ENCODE data around the gene KRTAP23-1.

The KRTAP23-1 gene

GRCh38 chr21:30345014-30345413 is 3.4 kb downstream of the KRTAP23-1 start:
- Histone ChIP-seq H3K9ac (no peak overlapping the region), H3K4me2 (no peak overlapping the region), H3K4me1 (no peaks in the 10 kb centered on the region), H4K20me1 (no peaks in the 10 kb centered on the region), H3K27me3 (no peaks in the 10 kb centered on the region), H3K9me3 (replicated peaks in 1 of 11) (peaks cover 9 to 27% (median 19%) of the 10 kb centered on the region in 11 experiments; a peak in 18 of 22 replicates), H3K27ac (no peak overlapping the region), H3K36me3 (no peaks in the 10 kb centered on the region), H3K4me3 (no peak overlapping the region)
- no peak for TF ChIP-seq Cebpa-rat (IDR thresholded peaks at IDR 0.05)

- H3K4me2 ChIP-seq: no peak overlapping the region
- no peak overlapping the region for H3K9ac ChIP-seq
- TF ChIP-seq Cebpa-rat (IDR thresholded peaks at IDR 0.05): no peak
- no peaks in the 10 kb centered on the region for H4K20me1 ChIP-seq
- H3K4me3 ChIP-seq: no peak overlapping the region
- H3K9me3 ChIP-seq (replicated peaks in 1 of 11): peaks cover 7 to 18% (median 16%) of the 10 kb centered on the region in 11 experiments; a peak in 18 of 22 replicates
- H3K27me3 ChIP-seq: no peaks in the 10 kb centered on the region
- H3K4me1 ChIP-seq: no peaks in the 10 kb centered on the region
- H3K27ac ChIP-seq: no peak overlapping the region
- no peaks in the 10 kb centered on the region for H3K36me3 ChIP-seq
Observed at GRCh38 chr21:30340714-30341573, 7.5 kb downstream of the KRTAP23-1 start.

DNA sequence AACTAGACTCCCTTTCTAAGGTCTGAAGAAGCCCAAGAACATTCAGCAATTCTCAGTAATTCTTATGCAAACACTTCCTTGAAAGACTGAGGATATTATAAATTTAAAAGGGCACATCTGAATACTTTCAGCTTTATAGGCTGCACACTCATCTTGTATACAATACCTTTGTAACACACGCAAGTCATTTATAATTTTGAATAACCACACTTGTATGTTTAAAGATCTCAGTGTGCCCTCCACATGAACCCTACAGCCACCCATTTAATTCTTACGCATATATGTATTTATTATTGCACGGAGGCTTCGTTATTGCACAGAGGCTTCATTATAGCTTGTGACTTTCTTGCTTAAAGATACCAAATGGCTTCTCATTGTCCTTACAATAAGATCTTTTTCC is 9.7 kb downstream of the KRTAP23-1 start:
- no peak for TF ChIP-seq Cebpa-rat (IDR thresholded peaks at IDR 0.05)
- H3K9me3 ChIP-seq (replicated peaks in 1 of 11): no peaks in the 10 kb centered on the region
- no peaks in the 10 kb centered on the region for H4K20me1 ChIP-seq
- H3K27me3 ChIP-seq: no peaks in the 10 kb centered on the region
- no peak overlapping the region for H3K4me2 ChIP-seq
- no peak overlapping the region for H3K4me3 ChIP-seq
- no peaks in the 10 kb centered on the region for H3K4me1 ChIP-seq
- no peak overlapping the region for H3K27ac ChIP-seq
- H3K36me3 ChIP-seq: no peaks in the 10 kb centered on the region
- H3K9ac ChIP-seq: no peak overlapping the region

- Histone ChIP-seq H3K4me1 (no peaks in the 10 kb centered on the region), H4K20me1 (no peaks in the 10 kb centered on the region), H3K9me3 (replicated peaks in 1 of 11) (no peaks in the 10 kb centered on the region), H3K27me3 (no peaks in the 10 kb centered on the region), H3K9ac (no peak overlapping the region), H3K4me2 (no peak overlapping the region), H3K27ac (no peak overlapping the region), H3K36me3 (no peaks in the 10 kb centered on the region), H3K4me3 (no peak overlapping the region)
- no peak for TF ChIP-seq Cebpa-rat (IDR thresholded peaks at IDR 0.05)
Observed at GRCh38 chr21:30337772-30338171, 10.6 kb downstream of the KRTAP23-1 start.

DNA sequence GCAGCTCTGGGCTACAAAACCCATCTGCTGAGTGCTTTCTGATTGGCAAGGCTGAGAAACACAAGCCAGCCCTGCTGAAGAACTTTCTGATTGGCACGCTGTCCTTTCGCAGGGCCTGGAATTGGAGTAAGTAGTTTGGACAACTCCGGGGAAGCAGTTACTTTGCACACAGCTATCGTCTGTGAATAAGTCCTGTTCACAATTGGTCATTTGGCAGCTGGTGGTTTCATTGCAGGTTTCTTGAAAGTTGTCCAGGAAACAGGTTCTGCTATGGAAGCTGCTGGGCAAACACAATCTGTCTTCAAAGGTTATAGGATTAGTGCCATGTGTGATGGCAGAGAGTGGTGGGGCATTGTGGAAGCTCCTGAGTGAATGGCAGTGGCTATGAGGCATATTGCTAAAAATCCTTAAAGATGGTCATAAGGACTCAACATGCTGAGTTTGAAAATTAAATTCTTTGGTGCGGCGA is 11.1 kb downstream of the KRTAP23-1 start, which contains the start of gene KRTAP27-1:
Gene KRTAP27-1 (minus strand): TSS at position 419 of the 469 bp plus-strand sequence. CDS start 26 bp downstream, at position 393.
- Histone ChIP-seq H3K4me1 (no peaks in the 10 kb centered on the region), H3K36me3 (no peaks in the 10 kb centered on the region), H4K20me1 (no peaks in the 10 kb centered on the region), H3K4me3 (no peak within 1 kb of the TSS), H3K9me3 (replicated peaks in 1 of 11) (no peaks in the 10 kb centered on the region), H3K4me2 (no peak within 1 kb of the TSS), H3K27ac (no peak within 1 kb of the TSS), H3K9ac (no peak within 1 kb of the TSS), H3K27me3 (no peaks in the 10 kb centered on the region)
- no peak for TF ChIP-seq Cebpa-rat (IDR thresholded peaks at IDR 0.05)

DNA sequence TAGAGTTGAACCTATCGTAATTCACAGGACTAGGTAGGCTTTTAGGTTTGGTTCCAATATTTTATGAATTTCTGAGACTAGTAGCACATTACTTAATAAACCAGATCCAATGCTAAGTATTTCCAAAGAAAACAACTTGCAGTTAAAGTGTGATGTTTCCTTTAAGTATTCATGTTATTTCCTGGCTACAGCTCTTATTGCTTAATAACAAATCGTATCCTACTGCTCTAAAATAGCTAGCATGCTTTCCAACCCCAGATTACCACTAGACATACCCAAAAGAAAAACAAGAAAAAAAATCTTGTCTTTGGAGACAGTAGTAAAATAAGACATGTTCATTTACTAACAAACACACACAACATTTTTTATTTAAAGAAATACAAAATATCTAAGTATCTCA is 11.8 kb downstream of the KRTAP23-1 start:
- Histone ChIP-seq H3K27me3 (no peaks in the 10 kb centered on the region), H3K9me3 (replicated peaks in 1 of 11) (no peaks in the 10 kb centered on the region), H3K4me1 (no peaks in the 10 kb centered on the region), H4K20me1 (no peaks in the 10 kb centered on the region), H3K4me3 (no peak overlapping the region), H3K9ac (no peak overlapping the region), H3K36me3 (no peaks in the 10 kb centered on the region), H3K27ac (no peak overlapping the region), H3K4me2 (no peak overlapping the region)
- no peak for TF ChIP-seq Cebpa-rat (IDR thresholded peaks at IDR 0.05)

DNA sequence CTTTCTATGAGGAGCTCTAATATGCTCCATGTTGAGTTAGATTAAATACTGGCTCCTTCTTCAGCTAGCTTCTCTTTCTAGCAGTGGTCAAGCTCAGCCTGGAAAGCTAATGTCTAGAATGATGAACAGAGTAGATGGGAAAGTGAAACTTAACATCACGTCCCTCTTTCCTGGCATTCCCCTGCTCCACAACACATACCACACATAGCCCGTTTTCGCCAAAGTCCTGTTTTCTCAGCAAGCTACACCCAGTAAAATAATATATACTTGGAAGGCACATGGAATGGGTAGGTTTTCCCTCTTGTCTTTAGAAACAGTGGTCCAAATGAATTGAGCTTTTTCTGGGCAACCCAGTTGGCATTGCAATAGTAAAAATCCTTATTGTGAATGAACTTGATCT is 14.7 kb downstream of the KRTAP23-1 start:
- Histone ChIP-seq H3K27ac (no peak overlapping the region), H3K4me3 (no peak overlapping the region), H3K36me3 (no peaks in the 10 kb centered on the region), H4K20me1 (no peaks in the 10 kb centered on the region), H3K9ac (no peak overlapping the region), H3K27me3 (no peaks in the 10 kb centered on the region), H3K4me1 (no peaks in the 10 kb centered on the region), H3K4me2 (no peak overlapping the region), H3K9me3 (replicated peaks in 1 of 11) (no peaks in the 10 kb centered on the region)
- TF ChIP-seq Cebpa-rat (IDR thresholded peaks at IDR 0.05): no peak

GRCh38 chr21:30332681-30333080 is 15.7 kb downstream of the KRTAP23-1 start:
- no peaks in the 10 kb centered on the region for H4K20me1 ChIP-seq
- no peaks in the 10 kb centered on the region for H3K27me3 ChIP-seq
- no peaks in the 10 kb centered on the region for H3K36me3 ChIP-seq
- H3K4me3 ChIP-seq: no peak overlapping the region
- H3K9ac ChIP-seq: no peak overlapping the region
- no peaks in the 10 kb centered on the region for H3K9me3 ChIP-seq (replicated peaks in 1 of 11)
- H3K27ac ChIP-seq: no peak overlapping the region
- no peak for TF ChIP-seq Cebpa-rat (IDR thresholded peaks at IDR 0.05)
- no peak overlapping the region for H3K4me2 ChIP-seq
- no peaks in the 10 kb centered on the region for H3K4me1 ChIP-seq

- Histone ChIP-seq H3K9me3 (replicated peaks in 1 of 11) (peaks cover 0 to 11% (median 3%) of the 10 kb centered on the region in 11 experiments; a peak in 4 of 22 replicates), H3K36me3 (no peaks in the 10 kb centered on the region), H3K4me1 (no peaks in the 10 kb centered on the region), H3K4me2 (no peak overlapping the region), H3K4me3 (no peak overlapping the region), H3K9ac (no peak overlapping the region), H3K27me3 (no peaks in the 10 kb centered on the region), H3K27ac (no peak overlapping the region), H4K20me1 (no peaks in the 10 kb centered on the region)
- no peak for TF ChIP-seq Cebpa-rat (IDR thresholded peaks at IDR 0.05)
Observed at GRCh38 chr21:30329203-30329875, 19.1 kb downstream of the KRTAP23-1 start.
